Measurements from ENCODE around the gene TNFAIP8L1.

The TNFAIP8L1 gene

GRCh38 chr19:4596033-4596904 lies 43.0 kb upstream of the TNFAIP8L1 start:
- Histone ChIP-seq H3K27ac (replicated peaks; ENCODE audit: low read length) (no peak overlapping the region), H3K4me2 (ENCODE audit: insufficient read depth, low read length, poor library complexity, severe bottlenecking) (no peak overlapping the region), H3K4ac (ENCODE audit: low read length) (no peak overlapping the region), H3K4me3 (ENCODE audit: low read length in 2 of 2) (no peak overlapping the region), H3K36me3 (replicated peaks in 1 of 2; ENCODE audit: control insufficient read depth in 2 of 2, insufficient read depth in 2 of 2, low read length in 2 of 2) (no peaks in the 10 kb centered on the region), H2BK120ac (ENCODE audit: low read depth, low read length) (no peak overlapping the region), H2BK15ac (ENCODE audit: low read length) (no peak overlapping the region), H2BK12ac (ENCODE audit: low read length) (no peak overlapping the region), H4K91ac (ENCODE audit: low read depth, low read length, poor library complexity) (no peak overlapping the region), H2AK5ac (ENCODE audit: low read depth, low read length) (peak overlapping the region; percentile 9), H3K9me3 (replicated peaks in 1 of 2; ENCODE audit: control insufficient read depth in 2 of 2, insufficient read depth in 1 of 2, low read depth in 1 of 2, low read length in 2 of 2) (peaks cover 0 to 2% of the 10 kb centered on the region in 2 donors), H3K14ac (ENCODE audit: low read length) (no peak overlapping the region), H2BK5ac (ENCODE audit: low read length) (no peak overlapping the region), H3K4me1 (ENCODE audit: control insufficient read depth in 2 of 2, insufficient read depth in 1 of 2, low read depth in 1 of 2, low read length in 2 of 2) (peaks cover 8 to 13% of the 10 kb centered on the region in 2 donors), H3K79me1 (ENCODE audit: low read depth, low read length) (peaks cover 3% of the 10 kb centered on the region), H4K8ac (ENCODE audit: low read depth, low read length) (no peak overlapping the region), H3K18ac (ENCODE audit: low read length) (no peak overlapping the region), H3K23ac (ENCODE audit: low read depth, low read length, poor library complexity) (no peak overlapping the region), H3K27me3 (ENCODE audit: control insufficient read depth in 3 of 3, insufficient read depth in 3 of 3, low read depth in 1 of 3, low read length in 3 of 3) (no peaks in the 10 kb centered on the region), H2AFZ (ENCODE audit: low read length) (no peak overlapping the region), H3K9ac (ENCODE audit: low read depth, low read length, poor library complexity) (no peak overlapping the region)
- no CpG with 5 or more reads among the region's 21 CpGs for WGBS, 2 donors (ENCODE audit: extremely low coverage in 2 of 2, insufficient read length in 2 of 2, insufficient replicate concordance in 1 of 2)
- DNase-seq (ENCODE audit: low spot score), result no peak

DNA sequence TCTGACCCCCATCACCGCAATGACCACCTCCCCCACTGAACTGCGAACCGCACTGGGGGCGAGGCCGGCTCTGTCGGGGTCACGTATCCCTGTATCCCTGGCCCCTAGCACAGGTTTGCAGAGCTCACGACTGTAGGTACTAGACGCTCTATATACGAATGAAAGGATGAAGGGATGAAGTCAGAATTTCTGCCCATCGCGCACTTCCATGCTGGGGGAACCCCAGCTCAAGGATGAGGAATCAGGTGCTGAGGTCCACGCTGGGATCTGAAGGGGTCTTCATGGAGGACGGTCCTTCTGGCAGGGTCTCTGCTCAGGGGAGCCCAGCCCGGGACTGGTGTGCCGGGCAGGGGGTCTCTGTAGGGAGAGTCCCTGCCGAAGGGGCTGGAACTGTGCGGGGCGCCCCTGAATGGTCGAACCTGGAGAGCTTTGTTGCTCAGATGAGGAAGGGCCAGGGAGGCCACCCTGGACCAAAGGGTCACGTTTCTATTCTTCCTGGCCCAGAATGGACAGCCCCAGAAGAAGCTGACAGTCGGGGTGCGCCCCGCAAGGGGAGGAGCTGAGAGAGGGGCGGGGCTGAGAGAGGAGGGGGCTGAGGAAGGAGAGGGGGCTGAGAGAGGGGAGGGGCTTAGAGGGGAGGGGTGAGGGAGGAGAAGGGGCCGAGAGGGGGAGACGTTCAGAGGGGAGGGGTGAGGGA lies 41.9 kb upstream of the TNFAIP8L1 start:
- no peak for DNase-seq (ENCODE audit: low spot score)
- H3K4me1 ChIP-seq (ENCODE audit: control insufficient read depth in 2 of 2, insufficient read depth in 1 of 2, low read depth in 1 of 2, low read length in 2 of 2), result peaks cover 8 to 13% of the 10 kb centered on the region in 2 donors

GRCh38 chr19:4597975-4598671 lies 41.2 kb upstream of the TNFAIP8L1 start:
- H3K79me1 ChIP-seq (ENCODE audit: low read depth, low read length), result peaks cover 3% of the 10 kb centered on the region
- H2AFZ ChIP-seq (ENCODE audit: low read length), result peak overlapping the region; percentile 96
- peak overlapping the region; percentile 81 for H3K9ac ChIP-seq (ENCODE audit: low read depth, low read length, poor library complexity)
- H3K18ac ChIP-seq (ENCODE audit: low read length), result peak overlapping the region; percentile 99
- peaks cover 8 to 13% of the 10 kb centered on the region in 2 donors for H3K4me1 ChIP-seq (ENCODE audit: control insufficient read depth in 2 of 2, insufficient read depth in 1 of 2, low read depth in 1 of 2, low read length in 2 of 2)
- H3K4me2 ChIP-seq (ENCODE audit: insufficient read depth, low read length, poor library complexity, severe bottlenecking), result peak overlapping the region; percentile 97
- H2BK5ac ChIP-seq (ENCODE audit: low read length), result peak overlapping the region; percentile 94
- H3K27me3 ChIP-seq (ENCODE audit: control insufficient read depth in 3 of 3, insufficient read depth in 3 of 3, low read depth in 1 of 3, low read length in 3 of 3), result no peaks in the 10 kb centered on the region
- no CpG with 5 or more reads among the region's 32 CpGs for WGBS, 2 donors (ENCODE audit: extremely low coverage in 2 of 2, insufficient read length in 2 of 2, insufficient replicate concordance in 1 of 2)
- H2BK15ac ChIP-seq (ENCODE audit: low read length), result peak overlapping the region; percentile 46
- no peak overlapping the region for H4K8ac ChIP-seq (ENCODE audit: low read depth, low read length)
- peak overlapping the region; percentile 89 for H3K4ac ChIP-seq (ENCODE audit: low read length)
- peak; percentile 77 for DNase-seq (ENCODE audit: low spot score)
- H3K4me3 ChIP-seq (ENCODE audit: low read length in 2 of 2), result peak overlapping the region; percentile 44 to 55
- peak overlapping the region; percentile 90 for H2AK5ac ChIP-seq (ENCODE audit: low read depth, low read length)
- H2BK120ac ChIP-seq (ENCODE audit: low read depth, low read length), result peak overlapping the region; percentile 76
- H2BK12ac ChIP-seq (ENCODE audit: low read length), result peak overlapping the region; percentile 10
- peak overlapping the region; percentile 86 for H3K27ac ChIP-seq (replicated peaks; ENCODE audit: low read length)
- peak overlapping the region; percentile 85 for H3K23ac ChIP-seq (ENCODE audit: low read depth, low read length, poor library complexity)
- peak overlapping the region; percentile 82 for H3K14ac ChIP-seq (ENCODE audit: low read length)
- H4K91ac ChIP-seq (ENCODE audit: low read depth, low read length, poor library complexity), result no peak overlapping the region
- H3K9me3 ChIP-seq (replicated peaks in 1 of 2; ENCODE audit: control insufficient read depth in 2 of 2, insufficient read depth in 1 of 2, low read depth in 1 of 2, low read length in 2 of 2), result peaks cover 0 to 2% of the 10 kb centered on the region in 2 donors
- no peaks in the 10 kb centered on the region for H3K36me3 ChIP-seq (replicated peaks in 1 of 2; ENCODE audit: control insufficient read depth in 2 of 2, insufficient read depth in 2 of 2, low read length in 2 of 2)

More for the DNA sequence above, 41.9 kb upstream of the TNFAIP8L1 start:
- Histone ChIP-seq H3K27me3 (ENCODE audit: control insufficient read depth in 3 of 3, insufficient read depth in 3 of 3, low read depth in 1 of 3, low read length in 3 of 3) (no peaks in the 10 kb centered on the region), H4K91ac (ENCODE audit: low read depth, low read length, poor library complexity) (no peak overlapping the region), H2BK12ac (ENCODE audit: low read length) (peak overlapping the region; percentile 89), H3K4me2 (ENCODE audit: insufficient read depth, low read length, poor library complexity, severe bottlenecking) (peak overlapping the region; percentile 92), H3K4me3 (ENCODE audit: low read length in 2 of 2) (peak overlapping the region in 1 of 2 donors; percentile 67), H4K8ac (ENCODE audit: low read depth, low read length) (no peak overlapping the region), H3K27ac (replicated peaks; ENCODE audit: low read length) (peak overlapping the region; percentile 46), H3K79me1 (ENCODE audit: low read depth, low read length) (peaks cover 3% of the 10 kb centered on the region), H2BK120ac (ENCODE audit: low read depth, low read length) (no peak overlapping the region), H2BK15ac (ENCODE audit: low read length) (peak overlapping the region; percentile 91), H3K4ac (ENCODE audit: low read length) (no peak overlapping the region), H2AFZ (ENCODE audit: low read length) (peak overlapping the region; percentile 78), H2BK5ac (ENCODE audit: low read length) (peak overlapping the region; percentile 70), H3K9me3 (replicated peaks in 1 of 2; ENCODE audit: control insufficient read depth in 2 of 2, insufficient read depth in 1 of 2, low read depth in 1 of 2, low read length in 2 of 2) (peaks cover 0 to 2% of the 10 kb centered on the region in 2 donors), H3K36me3 (replicated peaks in 1 of 2; ENCODE audit: control insufficient read depth in 2 of 2, insufficient read depth in 2 of 2, low read length in 2 of 2) (no peaks in the 10 kb centered on the region), H2AK5ac (ENCODE audit: low read depth, low read length) (peak overlapping the region; percentile 97), H3K18ac (ENCODE audit: low read length) (peak overlapping the region; percentile 87), H3K14ac (ENCODE audit: low read length) (peak overlapping the region; percentile 64), H3K9ac (ENCODE audit: low read depth, low read length, poor library complexity) (peak overlapping the region; percentile 55), H3K23ac (ENCODE audit: low read depth, low read length, poor library complexity) (peak overlapping the region; percentile 49)
- no CpG with 5 or more reads among the region's 27 CpGs for WGBS, 2 donors (ENCODE audit: extremely low coverage in 2 of 2, insufficient read length in 2 of 2, insufficient replicate concordance in 1 of 2)

Measured in neuronal stem cell (in vitro differentiated cells).